GM19455 (cell line): Measurements from ENCODE around the gene TEC.
"Not testable (repeated sequence)": the region's sequence is repeated elsewhere in the genome, so short reads cannot be mapped to it uniquely, and the experiment has no call there.

Experiments
- ATAC-seq: cut with Tn5 transposase; IDR thresholded peaks from one replicate; pipeline ENCODE4 v1.9.1; 2021; ENCODE audit not compliant: unreplicated experiment

The TEC gene

DNA sequence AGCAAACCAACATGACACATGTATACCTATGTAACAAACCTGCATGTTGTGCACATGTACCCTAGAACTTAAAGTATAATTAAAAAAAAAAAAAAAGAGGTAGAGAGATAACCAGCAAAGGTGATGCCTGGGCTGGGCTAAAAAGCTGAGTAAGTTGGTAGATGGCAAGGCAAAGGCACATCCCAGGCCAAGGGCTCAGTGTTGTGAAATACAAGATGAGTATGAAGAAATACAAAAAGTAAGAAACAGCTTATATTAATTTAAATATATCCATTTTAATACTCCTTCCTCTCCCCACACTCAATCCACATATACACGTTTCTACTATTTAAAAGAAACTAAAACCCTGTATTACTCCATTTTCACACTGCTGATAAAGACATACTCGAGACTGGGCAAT is 25.8 kb downstream of the TEC start:
- no peak for ATAC-seq

- ATAC-seq = no peak
Measured at GRCh38 chr4:48243429-48243828, 26.2 kb downstream of the TEC start.

- no peak for ATAC-seq
Measured at GRCh38 chr4:48242511-48243195, 27.0 kb downstream of the TEC start.

DNA sequence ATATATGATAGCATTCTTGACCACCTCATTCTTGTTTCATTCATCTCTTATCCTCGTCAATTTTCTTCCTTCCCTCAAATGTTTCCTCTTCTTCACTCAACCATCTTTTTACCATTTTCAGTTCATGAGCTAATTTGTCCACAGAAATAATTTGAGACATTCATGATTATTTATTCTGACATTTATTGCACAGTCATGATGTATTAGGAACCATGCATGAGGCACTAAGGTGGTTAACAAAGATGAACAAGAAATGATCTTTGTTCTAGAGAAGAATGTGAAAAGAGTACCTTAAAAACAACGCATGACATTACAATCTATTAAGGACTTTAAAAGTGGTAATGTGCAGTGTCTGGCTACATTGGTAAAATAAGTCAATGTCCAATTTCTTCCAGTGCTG is 27.9 kb downstream of the TEC start:
- ATAC-seq = no peak

DNA sequence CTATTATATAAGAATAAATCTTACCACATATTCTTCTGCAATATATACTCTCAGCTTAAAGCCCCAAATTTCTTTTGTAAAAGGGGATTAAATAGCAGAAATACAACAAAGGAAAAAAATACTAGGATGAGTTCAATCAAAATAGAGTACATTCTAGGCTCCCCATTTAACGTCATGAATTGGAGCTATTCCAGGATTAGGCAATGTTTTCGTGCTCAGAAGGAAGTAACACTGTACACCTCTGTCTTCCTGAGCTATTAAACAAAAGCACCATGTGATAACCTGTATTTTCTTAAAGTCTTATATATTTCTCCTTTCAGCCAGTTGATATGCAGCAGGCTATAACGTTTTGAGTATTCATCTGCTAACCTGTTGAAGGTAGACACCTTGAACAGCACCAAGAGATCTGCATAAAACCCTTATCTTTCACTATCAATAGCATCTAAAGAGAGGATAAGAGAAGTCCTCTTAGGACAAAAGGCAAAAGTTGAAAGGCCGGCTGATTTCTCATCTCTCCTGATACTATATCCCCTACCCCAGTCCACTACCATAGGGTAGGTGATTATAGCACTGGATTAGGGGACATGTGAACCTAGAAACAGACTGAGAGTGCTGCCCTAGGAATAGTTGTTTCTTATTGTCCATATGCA is 31.5 kb downstream of the TEC start:
- no peak for ATAC-seq

- ATAC-seq = no peak
Measured at GRCh38 chr4:48235050-48235449, 34.6 kb downstream of the TEC start.

DNA sequence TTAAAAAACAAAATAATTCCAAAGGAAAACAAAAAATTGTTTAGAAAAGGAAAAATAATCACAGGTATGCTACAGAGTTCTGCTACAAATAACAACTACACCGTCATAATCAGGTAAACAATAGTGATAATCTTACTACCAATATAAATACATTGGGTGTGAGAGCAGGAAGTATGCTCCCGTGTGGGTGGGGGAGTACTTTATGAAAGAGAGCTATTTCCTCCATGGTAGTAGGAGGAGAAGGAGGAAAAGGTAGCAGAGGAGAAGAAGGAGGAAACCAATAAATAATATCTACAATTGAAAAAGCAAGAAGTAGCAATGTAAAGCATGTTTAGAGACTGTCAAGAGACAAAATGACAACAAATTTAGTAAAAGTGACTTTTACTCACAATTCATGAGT is 35.1 kb downstream of the TEC start:
- no peak for ATAC-seq

DNA sequence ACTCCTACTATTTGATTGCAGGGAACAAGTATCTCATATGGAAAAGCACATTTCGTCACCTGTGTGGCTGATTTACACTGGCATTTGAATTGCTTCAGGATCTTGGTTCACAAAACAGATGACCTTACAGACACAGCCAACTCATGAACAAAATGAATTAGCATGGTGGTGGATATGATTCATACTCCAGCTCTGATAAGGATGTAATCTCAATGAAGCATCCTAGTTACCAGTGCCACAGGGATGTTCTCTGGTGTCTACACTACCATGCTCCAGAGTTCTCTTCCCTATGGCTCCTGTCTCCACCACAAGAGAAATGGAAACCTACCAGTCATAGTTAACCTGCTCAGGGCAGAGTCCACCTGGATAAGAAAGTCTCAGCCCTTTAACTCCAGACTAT is 40.7 kb downstream of the TEC start:
- ATAC-seq = no peak

- no peak for ATAC-seq
Measured at GRCh38 chr4:48227662-48228061, 42.0 kb downstream of the TEC start.

- ATAC-seq = no peak
Measured at GRCh38 chr4:48226199-48226598, 43.4 kb downstream of the TEC start.

- ATAC-seq = no peak
Measured at GRCh38 chr4:48225368-48226141, 44.1 kb downstream of the TEC start.

GRCh38 chr4:48224606-48225005 is 45.0 kb downstream of the TEC start:
- no peak for ATAC-seq

- ATAC-seq = no peak
Measured at GRCh38 chr4:48223633-48224295, 45.9 kb downstream of the TEC start.

GRCh38 chr4:48222491-48222890 is 47.1 kb downstream of the TEC start:
- ATAC-seq = no peak

GRCh38 chr4:48219430-48219829 is 50.2 kb downstream of the TEC start:
- ATAC-seq = not testable (repeated sequence)

DNA sequence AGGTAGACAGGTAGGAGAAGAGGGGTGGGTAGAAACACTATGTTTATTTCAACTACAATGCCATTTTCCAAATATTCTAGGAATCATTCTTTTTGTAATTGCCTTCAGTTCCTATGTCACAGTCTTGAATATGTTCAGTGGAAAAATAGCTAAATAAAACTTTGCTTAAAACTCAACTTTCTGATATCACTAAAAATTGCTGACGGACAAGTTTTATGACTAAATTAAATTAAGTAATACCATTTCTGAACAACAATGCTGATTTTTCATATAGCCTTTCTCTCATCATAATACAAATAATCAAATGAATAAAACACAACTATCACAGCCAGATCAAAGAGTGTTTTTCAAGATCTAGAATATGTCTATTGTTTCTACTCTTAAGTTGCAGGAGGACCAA is 53.1 kb downstream of the TEC start:
- no peak for ATAC-seq

DNA sequence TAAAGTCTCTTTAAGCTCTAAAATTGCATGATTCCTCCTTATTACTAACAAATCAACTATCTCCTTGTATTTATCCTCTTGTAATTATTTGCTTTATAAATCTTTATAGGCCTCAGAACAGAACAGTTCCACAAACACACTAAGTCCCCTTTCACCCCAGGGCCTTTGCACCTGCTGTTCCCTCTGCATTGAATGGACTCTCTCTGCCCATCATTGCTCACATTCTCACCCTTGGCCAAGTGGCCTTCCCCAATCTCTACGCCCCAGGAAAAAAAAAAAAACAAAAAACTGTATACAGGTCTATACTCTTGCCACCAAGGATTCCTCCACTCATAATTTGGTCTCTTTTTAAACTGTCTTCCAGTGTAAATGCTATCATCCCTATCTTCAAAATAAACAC is 53.7 kb downstream of the TEC start:
- no peak for ATAC-seq

GRCh38 chr4:48212165-48212564 is 57.5 kb downstream of the TEC start:
- peak; percentile 70 for ATAC-seq

DNA sequence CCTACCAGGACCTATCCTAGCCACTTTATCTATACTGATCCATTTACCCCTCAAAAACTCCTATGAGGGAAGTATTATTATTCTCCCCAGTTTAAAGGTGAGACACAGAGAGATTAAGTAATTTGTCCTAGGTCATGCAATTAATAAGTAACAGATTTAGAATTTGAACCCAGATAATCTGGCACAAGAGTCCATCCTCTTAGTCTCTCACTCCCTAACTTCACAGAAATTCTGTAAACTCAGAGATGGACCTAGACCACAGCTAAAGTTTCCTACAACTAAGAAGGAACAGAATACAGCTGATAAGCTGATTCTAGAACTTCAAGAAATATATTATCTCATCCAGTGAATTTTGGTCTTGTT is 58.7 kb downstream of the TEC start:
- no peak for ATAC-seq

- no peak for ATAC-seq
Measured at GRCh38 chr4:48205626-48206025, 64.0 kb downstream of the TEC start.

DNA sequence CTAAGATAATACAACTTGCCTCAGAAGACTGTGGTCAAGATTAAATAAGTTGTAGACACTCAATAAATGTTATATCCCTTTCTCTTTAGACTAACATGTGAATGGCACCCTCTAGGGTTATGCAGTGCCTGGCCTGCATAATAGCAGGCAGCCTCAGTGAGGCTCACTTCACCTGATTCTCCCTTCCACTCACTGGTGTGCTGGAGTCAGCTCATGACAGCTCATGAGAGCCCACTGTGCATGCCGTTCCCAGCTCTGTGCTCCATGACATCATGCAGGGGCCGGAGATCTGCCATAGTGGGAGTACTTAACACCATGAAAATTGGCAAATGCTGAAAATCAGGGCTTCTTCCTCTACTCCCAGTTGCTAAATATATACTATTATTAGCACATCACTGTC is 64.5 kb downstream of the TEC start:
- ATAC-seq = peak; percentile 29

GRCh38 chr4:48203819-48204218 is 65.8 kb downstream of the TEC start:
- peak; percentile 31 for ATAC-seq
